Activated T-helper 17 cell treated with anti-CD3 and anti-CD28 coated beads, Interleukin-2, amount 50 U/mL, for 72 hours (primary cell): ENCODE measurements around the gene PNMA1. TPM values are rescaled to one million over a fixed set of nuclear protein-coding genes. Genes with fewer than 3 reads are reported as not detected.
A peak's percentile ranks its signal among the peaks of the same experiment; 100 is the strongest.

ENCODE experiments used
- ATAC-seq: fragments of 150-1000 bp; cut with Tn5 transposase; replicated peaks from 2 replicates; pipeline ENCODE4 v1.10.0; 2021; ENCODE audit warnings: mild to moderate bottlenecking, moderate library complexity
- H3K27ac Mint-ChIP-seq: one replicate; pipeline ENCODE4 v1.8.0; 2022; ENCODE audit warnings: mixed read lengths
- H3K27me3 Mint-ChIP-seq: one replicate; pipeline ENCODE4 v1.8.0; 2022; ENCODE audit warnings: mixed read lengths
- H3K36me3 Mint-ChIP-seq: one replicate; pipeline ENCODE4 v1.8.0; 2022; ENCODE audit warnings: low read depth, mild to moderate bottlenecking, mixed read lengths
- H3K4me1 Mint-ChIP-seq: one replicate; pipeline ENCODE4 v1.8.0; 2022; ENCODE audit warnings: mixed read lengths
- H3K4me3 Mint-ChIP-seq: one replicate; pipeline ENCODE4 v1.8.0; 2022; ENCODE audit warnings: mild to moderate bottlenecking, mixed read lengths
- H3K9me3 Mint-ChIP-seq: one replicate; pipeline ENCODE4 v1.8.0; 2022; ENCODE audit warnings: mixed read lengths
- total RNA-seq, 2 donors: library from RNA; stranded (reverse); gene quantifications; one replicate each; pipeline ENCODE4 v1.2.3, GENCODE V29; 2022

Gene PNMA1
- total RNA-seq, 2 donors from 2014 or later: 37.3 to 41.2 TPM

DNA sequence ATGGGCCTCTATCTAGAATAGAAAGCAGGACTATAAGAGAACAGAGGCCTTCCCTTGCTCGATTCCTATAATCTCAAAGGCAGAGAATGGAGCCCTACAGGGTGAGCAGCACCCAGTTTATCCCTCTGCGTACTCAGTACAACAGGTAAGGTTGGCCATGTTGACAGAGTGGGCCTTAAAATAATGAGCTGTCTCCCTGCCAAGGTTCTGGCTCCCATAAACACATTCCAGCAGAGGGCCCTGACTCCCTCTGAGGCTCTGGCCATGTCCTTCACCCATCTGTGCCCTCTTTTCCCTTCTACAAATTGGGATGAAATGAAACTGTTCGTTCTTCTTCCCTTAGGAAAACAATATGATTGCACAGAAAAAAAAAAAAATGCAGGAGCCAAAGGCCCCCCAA is 16.9 kb upstream of the PNMA1 start:
- Mint-ChIP-seq H3K4me1 (peaks cover 12% of the 10 kb centered on the region), H3K27me3 (no peaks in the 10 kb centered on the region), H3K9me3 (no peaks in the 10 kb centered on the region), H3K27ac (no peak overlapping the region), H3K36me3 (peaks cover 100% of the 10 kb centered on the region), H3K4me3 (no peak overlapping the region)
- ATAC-seq: no peak

DNA sequence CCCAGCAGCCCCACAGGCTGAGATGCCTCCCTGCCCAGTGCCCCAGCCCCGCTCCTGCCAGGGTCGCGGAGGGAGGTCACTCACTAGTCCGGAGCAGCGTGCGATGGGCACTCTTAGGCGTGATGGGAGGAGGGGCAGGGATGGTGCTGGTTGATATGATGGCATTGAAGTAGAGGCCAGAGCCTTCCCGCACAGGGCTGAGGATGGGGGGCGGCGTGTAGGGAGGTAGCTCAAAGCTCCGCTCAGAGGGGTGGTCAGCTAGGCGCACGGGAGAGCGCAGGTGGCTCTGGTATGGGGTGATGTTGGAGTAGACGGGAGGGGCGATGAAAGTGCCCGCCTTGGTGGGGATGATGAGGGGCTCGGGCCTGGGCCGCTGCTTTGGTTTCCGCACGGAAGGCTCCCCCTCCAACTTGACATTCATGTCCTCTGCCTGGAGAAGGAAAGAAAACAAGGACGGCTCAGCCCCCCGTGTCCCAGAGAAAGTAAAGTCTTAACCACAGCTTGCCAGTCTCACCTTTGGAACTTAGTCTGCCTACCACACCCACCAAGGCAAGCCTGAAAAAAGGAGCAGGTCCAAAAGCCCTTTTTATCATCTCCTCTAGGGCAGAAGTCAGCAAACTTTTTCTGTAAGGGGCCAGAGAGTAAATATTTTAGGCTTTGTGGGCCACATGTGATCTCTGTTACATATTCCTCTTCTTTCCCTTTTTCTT is 15.5 kb upstream of the PNMA1 start:
- Mint-ChIP-seq H3K27ac (peak overlapping the region; percentile 88), H3K9me3 (no peaks in the 10 kb centered on the region), H3K27me3 (no peaks in the 10 kb centered on the region), H3K36me3 (peaks cover 100% of the 10 kb centered on the region), H3K4me3 (no peak overlapping the region), H3K4me1 (peaks cover 12% of the 10 kb centered on the region)
- no peak for ATAC-seq

DNA sequence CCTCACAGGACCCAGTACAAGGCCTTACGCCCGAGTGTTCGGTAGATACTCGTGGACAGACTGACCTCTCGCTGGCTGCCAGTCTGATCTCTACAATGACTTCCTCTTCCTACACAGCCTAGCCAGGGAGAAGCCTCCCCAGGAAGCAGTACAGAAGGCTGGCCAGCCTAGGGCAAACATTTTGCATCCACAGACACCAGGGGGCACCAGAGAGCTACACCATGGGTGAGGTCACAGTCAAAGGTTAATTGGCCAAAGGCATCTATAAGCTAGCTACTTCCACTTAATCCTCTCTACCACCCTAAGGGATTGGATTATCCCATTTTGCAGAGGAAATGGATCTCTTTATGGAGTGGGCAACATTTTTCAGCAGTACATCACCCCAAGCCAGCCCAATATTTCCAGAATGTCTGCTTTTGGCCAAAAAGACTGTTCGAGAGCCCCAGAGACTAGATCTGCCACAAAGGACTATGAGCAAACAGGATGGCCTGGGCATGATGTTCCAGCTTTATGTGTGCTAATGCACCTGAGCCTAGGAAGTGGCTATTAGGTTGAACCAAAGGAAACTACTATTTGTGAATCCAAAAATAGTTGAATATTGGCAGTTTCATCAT is 14.6 kb upstream of the PNMA1 start:
- peak; percentile 90 for ATAC-seq
- Mint-ChIP-seq H3K36me3 (peaks cover 100% of the 10 kb centered on the region), H3K9me3 (no peaks in the 10 kb centered on the region), H3K27ac (peak overlapping the region; percentile 88), H3K4me3 (peak overlapping the region; percentile 25), H3K27me3 (no peaks in the 10 kb centered on the region), H3K4me1 (peaks cover 13% of the 10 kb centered on the region)

DNA sequence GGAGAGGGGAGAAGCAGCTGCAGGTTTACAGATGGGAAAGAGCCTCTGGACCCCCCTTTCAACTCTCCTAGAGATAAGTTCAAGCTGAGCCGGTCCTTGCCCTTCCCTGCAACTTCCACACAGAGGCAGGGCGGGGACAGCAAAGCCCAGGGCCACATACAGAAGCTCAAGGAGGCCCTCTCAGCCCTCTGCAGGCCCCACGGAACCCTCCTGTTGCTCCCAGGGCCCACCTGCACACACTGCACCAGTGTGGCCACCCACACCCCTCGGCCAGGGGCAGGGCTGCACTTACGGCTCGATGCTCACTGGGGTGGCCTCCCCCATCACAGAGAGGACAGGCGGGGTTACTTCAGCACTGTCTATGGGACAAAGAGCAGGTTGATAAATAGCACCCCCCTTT is 13.0 kb upstream of the PNMA1 start:
- Mint-ChIP-seq H3K9me3 (no peaks in the 10 kb centered on the region), H3K36me3 (peaks cover 100% of the 10 kb centered on the region), H3K27ac (no peak overlapping the region), H3K4me3 (no peak overlapping the region), H3K4me1 (peaks cover 20% of the 10 kb centered on the region), H3K27me3 (no peaks in the 10 kb centered on the region)
- ATAC-seq: no peak

DNA sequence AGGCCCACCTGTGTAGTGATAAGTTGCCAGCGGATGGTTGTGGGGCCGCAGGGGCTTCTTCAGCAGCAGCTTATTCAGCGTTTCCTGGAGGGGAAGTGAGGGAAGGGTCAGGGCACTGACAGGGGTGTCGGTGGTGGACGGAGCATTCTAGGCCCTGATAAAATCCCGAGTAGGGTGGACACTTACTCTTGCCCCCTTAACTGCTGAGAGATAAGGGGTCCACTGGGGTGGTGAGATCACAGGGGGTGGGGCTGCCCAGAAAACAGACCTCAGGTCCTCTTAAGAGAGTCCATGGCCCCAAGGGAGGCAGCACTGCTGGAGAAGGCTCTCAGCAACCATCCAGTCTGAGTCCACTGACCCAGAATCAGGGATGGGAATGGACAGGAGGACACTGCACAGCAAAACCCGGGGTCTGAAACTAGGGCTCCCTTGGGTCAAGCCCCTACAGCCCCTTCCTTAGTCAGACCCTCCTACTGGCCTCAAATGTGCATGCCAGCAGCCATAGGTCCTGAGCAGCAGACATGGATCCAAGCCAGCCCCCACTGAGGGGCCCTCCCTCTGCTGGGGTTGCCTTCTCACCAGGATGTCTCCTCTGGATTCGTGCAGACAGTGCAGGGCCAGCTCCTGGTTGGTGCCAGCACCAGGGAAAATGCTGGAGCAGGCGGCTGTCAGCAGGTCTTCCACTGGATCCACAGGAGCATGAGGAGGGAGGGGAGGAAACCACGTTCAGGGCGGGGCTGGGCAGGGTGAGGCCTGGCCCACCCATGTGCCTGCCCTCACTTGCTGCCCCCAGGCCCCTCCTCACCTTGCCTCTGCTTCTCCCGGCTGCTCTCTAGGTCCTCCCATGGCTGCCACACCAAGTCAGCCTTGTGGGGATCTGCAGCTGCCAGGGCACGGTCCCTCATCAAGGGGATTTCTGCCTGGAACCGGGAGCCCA is 12.1 kb upstream of the PNMA1 start:
- H3K9me3 Mint-ChIP-seq: no peaks in the 10 kb centered on the region
- peak overlapping the region; percentile 85 for H3K27ac Mint-ChIP-seq
- peaks cover 100% of the 10 kb centered on the region for H3K36me3 Mint-ChIP-seq
- no peak overlapping the region for H3K4me3 Mint-ChIP-seq
- peaks cover 20% of the 10 kb centered on the region for H3K4me1 Mint-ChIP-seq
- no peak for ATAC-seq
- H3K27me3 Mint-ChIP-seq: no peaks in the 10 kb centered on the region

DNA sequence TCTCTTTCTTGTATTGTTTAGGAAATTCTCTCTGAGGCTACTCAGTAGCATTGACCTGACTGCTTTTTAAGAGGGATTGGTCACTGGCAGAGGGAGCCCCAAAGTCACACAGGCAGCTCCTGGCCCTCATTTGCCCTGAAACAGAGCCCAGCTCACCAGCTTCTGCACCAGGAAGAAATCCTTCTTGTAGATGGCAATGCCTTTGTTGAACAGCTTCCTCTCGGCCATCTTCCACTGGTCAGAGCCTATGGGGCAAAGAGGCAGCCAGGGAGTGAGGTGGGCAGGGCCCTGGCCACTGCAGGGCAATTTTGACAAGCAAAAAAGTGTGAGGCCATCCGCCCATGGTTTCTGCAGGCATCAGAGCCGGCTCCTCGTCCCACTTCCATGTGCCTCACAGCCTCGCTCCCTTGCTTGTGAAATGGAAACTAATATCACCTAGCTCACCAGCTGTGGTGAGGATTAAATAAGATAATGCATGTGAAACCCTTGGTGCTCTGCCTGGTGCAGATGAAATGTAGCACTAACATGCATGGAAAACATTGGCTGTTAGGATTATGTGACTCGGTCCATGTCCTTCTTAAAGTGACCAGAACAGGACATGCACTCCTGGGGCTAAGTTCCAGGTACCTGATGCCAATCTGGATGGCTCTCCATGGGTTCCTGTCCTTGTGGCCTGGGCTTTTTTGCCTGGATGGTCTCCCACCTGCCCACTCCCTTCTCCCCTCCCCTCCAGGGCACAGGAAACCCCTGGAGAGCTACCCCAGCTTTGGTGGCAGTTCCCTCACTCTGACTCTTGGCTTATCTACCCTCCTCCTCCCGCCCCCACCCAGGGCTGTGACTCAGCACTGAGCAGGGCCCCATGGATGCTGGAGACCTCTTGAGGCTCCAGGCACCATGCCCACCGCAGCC is 11.2 kb upstream of the PNMA1 start:
- peak; percentile 27 for ATAC-seq
- Mint-ChIP-seq H3K4me1 (peaks cover 19% of the 10 kb centered on the region), H3K27me3 (no peaks in the 10 kb centered on the region), H3K9me3 (no peaks in the 10 kb centered on the region), H3K36me3 (peaks cover 99% of the 10 kb centered on the region), H3K4me3 (no peak overlapping the region), H3K27ac (peak overlapping the region; percentile 85)

DNA sequence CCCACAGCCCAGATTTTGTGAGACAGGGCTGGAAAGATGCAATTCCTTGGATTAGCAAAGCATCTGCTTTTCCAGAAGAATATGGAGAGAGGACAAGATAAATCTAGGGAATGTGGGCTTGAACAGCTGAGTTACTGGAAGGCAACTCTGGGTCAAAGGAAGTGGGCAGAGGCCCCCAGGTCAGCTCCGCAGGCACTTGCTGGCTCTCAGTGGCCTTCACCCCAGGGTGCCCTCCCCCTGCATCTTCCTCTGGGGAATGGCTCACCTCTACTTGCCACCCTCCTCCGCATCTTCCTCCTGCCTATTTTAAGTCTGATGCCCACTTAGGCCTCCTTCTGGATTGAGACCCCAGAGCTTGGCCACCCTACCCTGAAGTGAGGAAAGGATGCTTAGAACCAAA is 10.5 kb upstream of the PNMA1 start:
- Mint-ChIP-seq H3K27ac (peak overlapping the region; percentile 82), H3K4me3 (no peak overlapping the region), H3K9me3 (no peaks in the 10 kb centered on the region), H3K36me3 (peaks cover 99% of the 10 kb centered on the region), H3K4me1 (peaks cover 16% of the 10 kb centered on the region), H3K27me3 (no peaks in the 10 kb centered on the region)
- no peak for ATAC-seq

DNA sequence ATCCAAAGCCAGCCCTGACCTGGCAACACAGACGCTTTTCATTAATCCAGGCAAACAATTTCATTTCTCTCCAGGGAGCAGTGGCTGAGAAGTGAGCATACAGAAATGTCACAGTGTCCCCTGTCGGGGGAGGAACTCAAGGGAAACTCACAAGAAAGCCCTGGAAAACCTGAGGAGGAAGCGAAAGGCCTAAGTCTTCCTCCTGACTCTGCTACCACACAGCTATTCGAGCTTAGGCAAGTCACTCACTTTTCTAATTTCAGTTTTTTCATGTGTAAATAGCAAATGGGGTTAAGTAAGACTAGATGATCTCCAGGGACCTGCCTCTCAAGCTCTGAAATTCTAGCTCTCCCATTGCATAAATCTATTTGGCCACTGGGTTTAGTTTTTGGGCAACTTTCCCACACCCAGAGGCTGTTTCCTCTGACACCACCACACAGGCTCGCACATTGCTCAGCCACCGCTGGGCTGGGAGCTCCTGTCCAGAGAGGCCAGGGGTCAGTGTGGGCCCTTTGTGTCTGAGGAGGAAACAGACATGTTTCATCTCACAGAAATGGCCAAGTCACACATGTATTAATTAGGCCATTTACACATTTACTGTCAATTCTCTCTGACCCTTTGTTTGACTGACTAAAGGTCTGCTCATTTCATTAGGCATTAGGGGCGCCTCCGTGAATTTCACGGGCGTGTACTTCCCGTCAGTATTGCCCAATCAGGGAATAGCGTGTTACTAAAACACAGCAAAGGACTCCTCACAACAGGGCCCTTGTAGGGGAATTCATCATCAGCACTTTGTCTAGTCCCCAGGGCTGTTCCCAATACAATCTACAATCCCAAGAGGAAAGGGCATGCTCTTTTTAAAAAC is 9.8 kb upstream of the PNMA1 start:
- Mint-ChIP-seq H3K4me3 (peak overlapping the region; percentile 39), H3K9me3 (no peaks in the 10 kb centered on the region), H3K4me1 (peaks cover 15% of the 10 kb centered on the region), H3K27ac (peak overlapping the region; percentile 82), H3K36me3 (peaks cover 99% of the 10 kb centered on the region), H3K27me3 (no peaks in the 10 kb centered on the region)
- no peak for ATAC-seq

DNA sequence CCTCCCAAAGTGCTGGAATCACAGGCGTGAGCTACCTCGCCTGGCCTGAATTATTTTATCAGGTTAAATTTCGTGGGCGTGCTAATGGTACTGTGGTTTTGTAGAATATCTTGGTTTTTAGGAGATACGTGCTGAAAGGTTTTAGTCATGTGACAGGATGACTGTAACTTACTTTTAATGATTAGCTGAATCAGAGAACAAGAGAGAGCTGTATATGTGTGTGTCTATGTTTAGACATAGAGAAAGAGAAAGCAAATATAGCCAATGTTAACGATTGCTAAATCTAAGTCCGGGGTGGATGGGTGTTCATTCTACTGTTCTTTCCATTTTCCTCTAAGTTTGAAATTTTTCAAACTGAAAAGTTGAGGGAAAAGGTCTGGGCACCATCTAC is 9.2 kb upstream of the PNMA1 start:
- Mint-ChIP-seq H3K36me3 (peaks cover 99% of the 10 kb centered on the region), H3K27me3 (no peaks in the 10 kb centered on the region), H3K4me3 (peak overlapping the region; percentile 39), H3K4me1 (peaks cover 9% of the 10 kb centered on the region), H3K9me3 (no peaks in the 10 kb centered on the region), H3K27ac (peak overlapping the region; percentile 82)
- peak; percentile 41 for ATAC-seq

DNA sequence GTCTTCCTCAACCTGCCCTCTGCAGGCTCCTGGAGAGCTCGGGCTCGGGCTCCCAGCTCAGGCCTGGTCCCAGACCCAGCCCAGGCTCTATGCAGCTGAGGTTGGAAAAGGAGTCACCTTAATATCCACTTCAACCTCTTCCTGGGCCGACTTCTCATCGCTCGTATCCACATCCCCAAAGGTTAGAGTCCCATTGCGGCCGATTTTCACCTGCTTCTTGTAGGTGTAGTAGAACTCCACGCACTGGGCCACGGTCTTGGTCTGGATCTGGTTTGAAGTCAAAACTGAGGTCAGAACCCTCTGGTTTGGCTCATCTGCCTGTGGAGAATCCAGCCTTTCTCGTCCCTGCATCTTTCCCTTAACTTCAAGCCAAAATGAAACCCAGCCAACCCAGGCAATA is 8.4 kb upstream of the PNMA1 start:
- Mint-ChIP-seq H3K4me1 (peaks cover 8% of the 10 kb centered on the region), H3K27me3 (no peaks in the 10 kb centered on the region), H3K27ac (peak overlapping the region; percentile 65), H3K4me3 (no peak overlapping the region), H3K36me3 (peaks cover 99% of the 10 kb centered on the region), H3K9me3 (no peaks in the 10 kb centered on the region)
- ATAC-seq: no peak

DNA sequence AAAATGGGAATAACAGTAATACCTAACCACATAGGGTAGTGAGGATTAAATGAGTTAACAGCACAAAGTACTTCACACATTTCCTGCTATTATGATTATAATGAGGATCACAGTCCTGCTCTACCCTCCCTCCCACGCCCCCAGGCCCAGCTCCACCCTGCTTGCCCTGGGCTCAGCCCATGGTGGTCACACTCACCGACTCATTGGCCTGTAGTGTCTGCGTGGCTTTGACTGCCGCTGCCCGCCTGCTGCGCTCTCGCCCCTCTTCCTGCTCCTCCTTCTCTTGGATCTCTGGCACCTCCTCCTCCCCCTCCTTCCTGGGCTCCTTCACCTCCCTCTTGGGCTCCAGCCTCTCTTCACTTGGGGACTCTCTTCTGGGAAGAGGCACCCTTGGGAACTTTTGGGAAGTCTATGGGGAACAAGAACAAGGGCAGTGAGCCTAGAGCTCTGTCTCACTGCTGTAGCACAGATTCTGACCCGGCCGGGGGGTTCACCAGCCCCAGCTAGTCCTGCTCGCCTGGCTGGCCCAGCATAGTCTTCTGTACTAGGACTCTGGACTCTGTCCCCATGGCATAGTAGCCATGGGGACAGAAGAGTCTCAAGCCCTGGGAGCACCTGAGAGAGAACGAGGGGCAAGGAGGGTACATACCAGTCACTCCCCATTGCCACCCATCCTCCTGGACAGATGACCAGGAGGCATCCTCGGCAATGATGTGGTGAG is 7.1 kb upstream of the PNMA1 start:
- peak overlapping the region; percentile 65 for H3K27ac Mint-ChIP-seq
- no peaks in the 10 kb centered on the region for H3K27me3 Mint-ChIP-seq
- H3K36me3 Mint-ChIP-seq: peaks cover 95% of the 10 kb centered on the region
- no peak for ATAC-seq
- H3K4me1 Mint-ChIP-seq: peaks cover 8% of the 10 kb centered on the region
- no peak overlapping the region for H3K4me3 Mint-ChIP-seq
- no peaks in the 10 kb centered on the region for H3K9me3 Mint-ChIP-seq

DNA sequence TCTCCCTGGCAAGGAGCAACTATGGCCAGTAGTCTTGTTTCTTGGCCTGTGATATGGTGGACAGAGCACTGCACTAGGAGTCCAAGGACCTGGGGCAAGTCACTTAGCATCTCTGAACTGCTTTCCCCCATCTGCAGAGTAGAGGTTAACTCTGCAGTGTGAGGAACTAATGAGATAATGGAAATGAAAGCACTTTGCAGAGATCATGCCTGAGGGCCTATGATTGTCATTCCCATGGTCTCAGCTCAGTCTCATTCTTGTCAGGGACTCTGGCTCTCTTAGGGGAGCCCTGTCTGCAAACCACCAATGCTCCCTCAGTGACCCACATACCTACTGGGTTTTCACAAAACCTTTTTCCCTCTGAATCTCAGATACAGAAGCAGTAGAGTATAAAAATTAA is 6.5 kb upstream of the PNMA1 start:
- peaks cover 8% of the 10 kb centered on the region for H3K4me1 Mint-ChIP-seq
- no peak overlapping the region for H3K4me3 Mint-ChIP-seq
- no peaks in the 10 kb centered on the region for H3K9me3 Mint-ChIP-seq
- ATAC-seq: no peak
- H3K27me3 Mint-ChIP-seq: no peaks in the 10 kb centered on the region
- H3K27ac Mint-ChIP-seq: no peak overlapping the region
- H3K36me3 Mint-ChIP-seq: peaks cover 95% of the 10 kb centered on the region

DNA sequence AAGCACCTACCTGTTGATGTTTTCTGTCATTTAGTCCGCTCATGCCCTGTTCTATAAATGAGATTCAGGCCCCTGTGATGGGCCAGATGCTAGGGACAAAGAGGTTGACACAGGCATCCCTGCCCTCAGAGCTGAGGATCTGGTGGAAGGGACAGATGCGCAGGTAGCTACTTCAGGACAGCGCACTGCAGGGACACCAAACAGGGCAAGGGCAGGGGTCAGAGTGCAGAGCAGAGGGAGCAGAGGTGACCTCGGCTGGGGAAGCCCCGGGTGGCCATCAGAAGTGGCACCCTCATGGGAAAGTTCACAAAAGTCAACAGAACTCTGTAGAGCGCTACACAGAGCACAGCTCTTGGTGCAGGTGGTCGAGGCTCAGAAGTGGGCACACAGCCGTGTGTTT is 5.6 kb upstream of the PNMA1 start:
- H3K36me3 Mint-ChIP-seq: peaks cover 90% of the 10 kb centered on the region
- H3K9me3 Mint-ChIP-seq: no peaks in the 10 kb centered on the region
- no peaks in the 10 kb centered on the region for H3K27me3 Mint-ChIP-seq
- H3K4me1 Mint-ChIP-seq: peaks cover 8% of the 10 kb centered on the region
- H3K4me3 Mint-ChIP-seq: no peak overlapping the region
- H3K27ac Mint-ChIP-seq: no peak overlapping the region
- ATAC-seq: no peak
